ENCODE results near the gene ARHGAP40.
"Not testable (repeated sequence)": the region's sequence is repeated elsewhere in the genome, so short reads cannot be mapped to it uniquely, and the experiment has no call there.

The ARHGAP40 gene

DNA sequence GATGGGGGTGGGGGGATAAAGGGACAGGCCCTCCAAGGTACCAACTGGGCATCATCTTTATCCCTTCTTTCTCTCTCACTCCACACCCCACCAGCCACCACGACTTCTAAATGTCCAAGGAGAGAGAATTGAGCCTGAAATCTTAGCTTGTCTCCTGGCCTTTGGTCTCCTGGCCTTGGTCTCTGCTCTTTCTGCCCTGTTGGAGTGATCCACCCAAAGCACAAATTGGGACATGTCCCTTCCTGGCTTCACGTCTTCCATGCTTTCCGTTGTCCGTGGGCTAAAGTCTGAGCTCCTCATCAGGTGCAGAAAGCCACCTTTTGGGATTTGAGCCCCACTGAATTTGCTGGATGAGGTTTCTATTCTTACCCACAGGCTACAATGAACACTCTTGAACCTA is 12.3 kb upstream of the ARHGAP40 start:
- DNase-seq, result no peak

DNA sequence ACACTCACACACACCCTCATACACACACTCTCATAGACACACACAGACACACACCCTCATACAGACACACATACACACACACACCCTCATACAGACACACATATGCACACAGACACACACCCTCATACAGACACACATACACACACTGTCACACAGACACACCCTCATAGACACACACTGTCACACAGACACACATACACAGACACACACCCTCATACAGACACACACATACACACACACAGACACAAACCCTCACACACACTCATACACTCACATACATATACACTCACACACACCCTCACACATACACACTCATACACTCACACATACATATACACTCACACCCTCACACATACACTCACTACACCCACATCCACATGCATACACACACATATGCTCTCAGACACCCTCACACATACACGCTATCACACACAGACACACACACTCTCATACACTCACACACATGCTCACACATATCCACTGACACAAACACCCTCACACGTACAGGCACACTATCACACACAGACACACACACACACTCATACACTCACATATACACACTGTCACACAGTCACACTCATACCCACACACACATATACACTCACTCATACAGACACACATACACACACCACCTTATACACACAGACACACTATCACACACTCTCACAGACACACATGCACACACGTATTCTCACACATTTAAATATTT is 11.5 kb upstream of the ARHGAP40 start:
- DNase-seq, result no peak

DNA sequence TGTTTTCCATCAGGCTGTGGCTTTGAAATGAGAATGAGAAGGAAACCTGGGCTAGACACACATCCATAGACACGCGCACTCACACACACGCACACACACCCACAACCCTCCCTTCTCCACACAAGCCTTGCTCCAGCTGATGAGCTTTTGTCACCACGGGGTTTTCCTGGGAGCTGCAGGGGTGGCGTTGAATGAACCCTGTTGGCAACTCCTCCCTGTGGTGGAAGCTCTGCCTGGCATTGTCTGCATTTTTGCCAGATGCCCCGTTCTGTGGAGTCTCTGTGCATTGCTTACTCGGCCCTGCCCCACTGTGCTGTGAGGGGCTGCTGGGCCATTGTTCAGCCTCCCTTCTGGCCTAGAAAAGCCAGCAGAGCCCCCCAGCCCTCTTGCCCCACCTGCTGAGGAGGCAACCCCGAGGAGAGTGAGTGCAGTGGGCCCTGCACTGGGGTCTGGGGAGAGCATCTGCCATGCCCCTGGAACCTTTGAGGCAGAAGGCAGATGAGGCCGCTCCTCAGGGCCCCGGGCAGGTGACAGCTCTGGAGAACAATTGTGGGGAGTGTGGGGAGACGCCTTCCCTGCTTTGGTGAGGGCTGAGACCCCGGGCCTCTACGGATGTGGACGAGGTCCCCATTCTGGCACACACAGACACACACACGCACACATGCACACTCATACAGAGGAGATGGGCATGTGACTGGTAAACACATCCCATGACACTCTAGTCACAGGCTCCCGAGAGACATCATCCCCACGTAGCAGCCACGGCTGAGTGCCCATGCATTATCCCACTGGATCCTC is 10.7 kb upstream of the ARHGAP40 start:
- no peak for DNase-seq

DNA sequence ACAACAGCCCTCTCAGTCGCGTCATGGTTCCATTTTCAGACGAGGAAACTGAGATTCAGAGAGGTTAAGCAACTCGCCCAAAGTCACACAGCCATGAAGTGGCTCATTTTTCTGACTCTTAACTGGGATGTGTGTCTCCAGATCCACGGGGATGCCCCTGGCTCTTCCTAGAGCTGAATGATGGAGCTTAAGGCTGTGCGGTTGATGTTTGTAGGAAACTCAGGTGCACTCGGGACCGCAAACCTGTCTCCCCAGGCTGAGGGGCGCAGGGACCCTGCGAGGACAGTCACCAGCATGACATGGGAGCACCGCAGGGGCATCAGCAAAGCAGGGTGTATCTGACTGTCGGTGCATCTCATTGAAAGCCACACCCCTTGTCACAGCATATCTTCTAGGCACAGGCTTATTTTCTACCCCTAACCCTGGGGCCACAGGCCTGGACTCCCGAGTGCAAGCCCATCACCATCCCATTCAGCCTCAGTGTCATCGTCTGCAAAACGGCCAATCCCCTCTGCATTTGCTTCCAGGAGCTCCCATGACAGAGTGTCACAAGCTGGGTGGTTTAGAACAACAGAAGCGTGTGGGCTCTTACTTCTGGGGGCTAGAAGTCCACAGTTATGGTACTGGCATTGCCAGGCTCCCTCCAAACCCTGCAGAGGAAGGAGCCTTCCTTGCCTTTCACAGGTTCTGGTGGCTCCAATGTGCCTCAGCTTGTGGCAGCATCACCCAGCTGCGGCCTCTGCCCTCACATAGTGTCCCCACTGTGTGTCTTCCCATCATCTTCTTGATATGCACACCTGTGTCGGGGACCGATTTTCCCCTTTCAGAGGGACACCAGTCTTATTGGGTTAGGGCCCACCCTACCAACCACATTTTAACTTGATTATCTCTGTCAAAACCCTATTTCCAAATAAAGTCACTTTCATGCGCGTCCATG is 9.9 kb upstream of the ARHGAP40 start:
- DNase-seq, result no peak

DNA sequence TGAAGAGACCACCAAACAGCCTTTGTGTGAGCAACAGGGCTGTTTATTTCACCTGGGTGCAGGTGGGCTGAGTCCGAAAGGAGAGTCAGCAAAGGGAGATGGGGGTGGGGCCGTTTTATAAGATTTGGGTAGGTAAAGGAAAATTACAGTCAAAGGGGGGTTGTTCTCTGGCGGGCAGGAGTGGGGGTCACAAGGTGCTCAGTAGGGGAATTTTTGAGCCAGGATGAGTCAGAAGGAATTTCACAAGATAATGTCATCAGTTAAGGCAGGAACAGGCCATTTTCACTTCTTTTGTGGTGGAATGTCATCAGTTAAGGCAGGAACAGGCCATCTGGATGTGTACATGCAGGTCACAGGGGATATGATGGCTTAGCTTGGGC is 9.2 kb upstream of the ARHGAP40 start:
- not testable (repeated sequence) for DNase-seq

DNA sequence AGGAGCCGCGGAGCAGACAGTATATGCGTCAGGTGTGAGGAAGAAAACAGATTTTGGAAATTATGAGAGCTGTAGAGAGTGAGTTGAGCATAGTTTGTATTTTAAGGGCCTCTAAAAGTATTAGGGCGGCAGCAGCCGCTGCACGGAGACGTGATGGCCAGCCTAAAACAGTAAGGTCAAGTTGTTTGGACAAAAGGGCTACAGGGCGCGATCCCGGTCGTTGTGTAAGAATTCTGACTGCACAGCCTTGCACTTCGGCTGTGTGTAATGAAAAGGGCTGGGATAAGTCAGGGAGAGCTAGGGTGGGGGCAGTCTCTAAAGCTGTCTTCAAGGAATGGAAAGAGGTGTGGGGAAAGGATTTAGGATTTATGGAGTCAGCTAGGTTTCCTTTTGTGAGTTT is 7.3 kb upstream of the ARHGAP40 start:
- DNase-seq, result not testable (repeated sequence)

DNA sequence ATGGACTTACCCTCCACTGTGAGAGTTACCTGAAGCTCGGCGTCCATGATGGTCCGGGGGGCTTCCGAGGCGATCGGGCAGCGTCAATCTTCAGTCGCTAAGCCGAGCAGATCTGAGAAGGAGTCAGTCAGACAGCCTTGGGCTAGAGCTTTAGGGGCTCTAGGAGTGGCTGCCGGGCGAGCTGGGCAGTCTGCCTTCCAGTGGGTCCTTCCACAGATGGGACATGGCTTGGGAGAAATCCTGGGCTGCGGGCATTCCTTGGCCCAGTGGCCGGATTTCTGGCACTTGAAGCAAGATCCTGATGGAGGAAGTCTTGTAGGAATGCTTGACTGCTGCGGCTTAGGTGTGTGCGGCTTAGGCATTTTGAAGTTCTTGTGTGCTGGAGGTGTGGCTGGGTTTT is 5.7 kb upstream of the ARHGAP40 start:
- DNase-seq, result not testable (repeated sequence)

DNA sequence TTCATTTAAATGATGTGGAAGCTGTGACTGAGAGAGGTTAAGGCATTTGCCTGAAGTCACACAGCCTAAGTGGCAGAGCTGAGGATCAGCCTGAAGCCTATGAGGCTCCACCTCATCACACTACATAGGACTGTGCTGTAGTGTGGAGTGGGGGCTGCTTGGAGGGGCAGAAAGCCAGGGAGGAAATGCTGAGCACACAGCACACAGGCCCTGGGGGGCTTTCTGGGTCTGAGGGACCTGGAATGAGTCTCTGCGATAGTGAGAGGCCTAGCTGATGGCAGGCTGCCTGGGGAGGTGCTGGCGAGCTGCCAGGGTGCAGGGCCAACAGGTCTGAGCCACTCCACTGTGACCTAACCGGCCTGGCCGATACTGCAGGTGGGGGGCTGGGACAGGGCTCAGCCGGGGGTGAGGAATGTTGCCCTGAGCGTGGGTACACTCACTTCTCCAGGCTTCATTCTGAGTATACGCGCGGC is 2.2 kb upstream of the ARHGAP40 start:
- no peak for DNase-seq

DNA sequence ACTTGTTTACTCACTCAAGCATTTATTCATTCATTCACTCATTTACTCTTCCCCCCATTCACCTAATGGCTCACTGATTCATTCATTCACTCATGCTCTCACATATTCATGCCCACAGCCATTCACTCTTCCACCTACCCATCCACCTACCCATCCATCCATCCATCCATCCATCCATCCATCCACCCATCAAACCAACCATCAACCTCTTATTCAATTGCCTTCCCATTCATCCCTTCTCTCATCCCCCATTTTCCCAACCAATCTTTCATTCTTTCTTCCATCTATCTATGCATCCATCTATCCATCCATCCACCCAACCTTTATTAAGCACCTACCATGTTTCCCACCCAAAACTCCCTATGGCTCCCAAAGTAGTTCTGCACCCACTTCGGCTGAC is 1.6 kb upstream of the ARHGAP40 start:
- DNase-seq, result no peak

DNA sequence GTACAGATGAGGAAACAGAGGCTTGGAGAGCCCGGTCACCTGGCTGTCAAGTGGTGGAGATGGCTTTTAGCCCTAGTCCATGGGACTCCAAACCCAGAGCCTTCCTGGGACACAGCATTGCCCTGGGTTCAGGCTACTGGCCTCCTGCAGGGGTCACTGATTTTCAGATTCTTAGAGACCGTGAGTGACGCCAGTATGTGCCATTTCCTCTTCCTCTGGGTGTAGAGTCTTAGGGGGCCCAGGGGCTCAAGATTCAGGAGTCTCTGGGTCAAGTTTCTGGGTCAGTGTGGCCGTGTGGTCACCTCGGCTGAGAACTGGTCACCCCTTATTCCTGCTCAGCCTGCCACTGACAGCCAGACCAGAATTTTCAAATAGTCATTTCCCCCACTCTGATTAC is 574 bp downstream of the ARHGAP40 start:
- DNase-seq, result no peak

DNA sequence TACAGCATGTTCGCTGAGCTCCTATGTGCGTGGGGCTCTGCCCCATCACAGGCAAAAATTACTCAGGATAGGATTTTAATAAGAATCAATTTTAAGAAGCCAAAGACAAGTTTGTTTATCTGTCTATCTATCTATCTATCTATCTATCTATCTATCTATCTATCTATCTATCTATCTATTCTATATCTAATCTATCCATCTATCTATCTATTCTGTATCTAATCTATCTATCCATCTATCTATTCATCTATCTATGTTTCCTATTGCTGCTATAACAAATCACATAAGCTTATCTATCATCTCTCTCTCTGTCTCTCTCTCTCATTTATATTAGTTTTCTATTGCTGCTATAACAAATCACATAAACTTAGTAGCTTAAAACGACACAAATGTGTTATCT is 1.7 kb downstream of the ARHGAP40 start:
- no peak for DNase-seq

DNA sequence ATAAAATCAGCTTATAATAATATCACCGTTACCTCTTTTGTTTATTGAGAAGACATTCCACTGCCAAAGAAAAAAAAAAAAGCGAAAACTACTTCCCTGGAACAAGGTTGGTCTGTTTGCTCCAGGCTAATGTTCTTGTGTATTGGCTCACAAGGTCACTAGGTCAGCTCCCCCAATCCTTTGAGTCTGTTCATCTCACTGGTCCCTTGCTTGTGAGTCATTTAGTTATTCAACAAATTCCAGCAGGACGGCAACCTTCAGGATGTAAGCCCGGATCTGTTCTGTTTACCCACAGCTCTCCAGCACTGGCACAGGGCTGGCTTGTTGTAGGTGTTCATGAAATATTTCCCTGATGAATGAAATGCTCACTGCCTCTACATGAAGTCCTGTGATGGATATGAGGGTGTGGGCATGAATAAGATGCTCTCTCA is 3.3 kb downstream of the ARHGAP40 start:
- DNase-seq, result no peak

DNA sequence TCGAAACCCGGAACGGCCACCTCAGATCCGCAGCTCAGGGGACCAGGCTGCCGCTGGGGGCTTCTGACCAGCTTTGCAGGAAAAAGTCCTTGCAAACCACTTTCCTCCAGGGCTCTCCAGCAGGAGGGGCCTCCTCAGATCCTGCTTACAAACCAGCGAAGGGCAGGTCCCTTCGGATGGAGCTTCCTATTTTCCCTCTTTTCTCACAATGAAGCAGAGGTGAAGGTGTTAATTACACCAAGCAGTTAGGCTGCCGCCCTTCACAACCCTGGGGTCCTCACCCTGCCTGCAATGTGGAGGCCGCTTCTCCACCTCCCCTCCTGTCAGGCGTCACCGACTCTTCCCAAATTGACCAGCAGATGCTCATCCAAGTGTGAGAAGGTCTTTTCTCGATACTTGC is 5.7 kb downstream of the ARHGAP40 start:
- DNase-seq, result no peak

DNA sequence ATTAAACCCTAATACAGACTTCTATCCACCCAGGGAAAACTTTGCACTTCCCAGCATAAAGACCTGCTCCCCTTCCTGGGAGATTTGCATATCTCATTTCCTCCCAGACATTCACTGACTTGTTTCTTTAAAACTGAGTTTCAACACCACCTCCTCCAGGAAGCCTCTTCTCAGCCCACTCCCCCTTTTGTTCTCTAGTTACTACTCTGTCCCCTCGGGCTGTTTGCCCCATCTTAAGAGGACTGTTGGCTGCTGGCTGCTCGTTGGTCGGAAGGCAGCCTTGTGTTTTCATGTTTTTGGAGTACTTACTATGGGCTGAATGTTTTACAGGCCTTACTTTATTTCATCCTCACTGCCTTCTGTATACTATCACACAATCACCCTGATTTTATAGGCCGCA is 6.6 kb downstream of the ARHGAP40 start:
- DNase-seq, result no peak

DNA sequence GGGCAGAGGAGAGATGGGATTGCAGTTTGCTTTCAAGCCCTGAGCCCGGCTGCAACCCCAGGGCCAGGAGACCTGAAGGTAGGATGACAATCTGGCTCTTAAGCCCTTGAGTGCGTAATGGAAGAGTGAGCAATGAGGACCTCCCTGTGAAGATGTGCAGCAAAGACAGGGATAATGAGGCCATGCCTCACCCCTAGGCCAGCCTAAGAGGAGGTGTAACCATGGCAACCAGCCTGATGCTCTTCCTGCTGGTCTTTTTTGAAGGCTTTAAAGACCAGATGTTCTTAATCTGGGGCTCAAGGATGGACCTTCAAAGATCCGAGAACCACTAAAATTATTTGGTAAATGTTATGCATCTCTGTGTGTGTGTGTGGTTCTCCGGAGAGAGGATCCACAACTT is 8.2 kb downstream of the ARHGAP40 start:
- no peak for DNase-seq

DNA sequence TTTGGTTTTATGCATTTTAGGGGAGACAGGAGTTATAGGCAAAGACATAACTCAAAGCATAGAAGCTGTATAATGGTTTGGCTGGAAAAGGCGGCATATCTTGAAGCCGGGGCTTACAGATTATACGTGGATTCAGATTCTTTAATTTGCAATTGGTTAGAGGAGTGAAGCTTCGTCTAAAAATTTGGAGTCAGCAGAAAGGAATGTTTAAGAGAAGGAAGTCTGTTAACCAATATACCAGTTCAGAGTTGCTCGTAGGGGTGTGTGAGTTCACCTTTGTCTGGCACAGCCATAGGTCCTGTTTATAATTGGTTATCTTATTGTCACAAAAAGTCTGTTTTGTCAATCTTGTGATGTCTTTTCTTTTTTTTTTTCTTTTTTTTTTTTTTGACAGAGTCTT is 8.9 kb downstream of the ARHGAP40 start:
- no peak for DNase-seq

DNA sequence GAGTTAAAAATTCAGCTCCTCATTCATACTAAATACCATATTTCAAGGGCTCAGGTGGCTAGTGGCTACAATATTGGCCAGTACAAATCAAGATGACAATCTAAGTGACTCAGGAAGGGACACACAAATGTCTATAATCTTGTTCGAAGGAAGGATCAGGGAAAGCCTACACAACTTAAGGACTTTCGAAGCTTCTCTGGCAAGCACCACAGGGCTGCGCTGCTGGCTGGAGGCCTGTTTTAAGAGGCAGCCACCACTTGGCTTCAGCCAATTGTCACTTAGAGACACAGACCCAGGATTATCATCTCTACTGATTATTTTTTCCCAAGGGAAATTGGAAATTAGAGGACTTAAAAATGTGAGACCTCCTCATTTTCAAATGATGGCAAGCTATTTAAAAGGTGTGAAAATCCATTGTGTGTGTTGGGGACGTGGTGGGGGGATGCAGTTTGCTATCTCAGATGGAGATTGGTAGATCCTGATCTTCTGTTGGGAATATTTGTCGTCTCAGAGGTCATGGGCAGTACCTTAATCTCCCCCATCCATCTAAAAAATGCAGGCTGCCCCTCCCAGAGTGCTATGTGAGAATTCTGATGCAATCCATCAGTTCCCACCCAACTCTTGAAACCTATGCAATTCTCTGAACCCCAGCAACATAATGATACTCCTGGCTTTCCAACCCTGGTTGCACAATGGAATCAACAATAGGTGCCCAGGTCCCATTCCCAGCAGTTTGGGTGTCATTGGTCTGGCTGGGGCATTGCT is 11.3 kb downstream of the ARHGAP40 start:
- no peak for DNase-seq

DNA sequence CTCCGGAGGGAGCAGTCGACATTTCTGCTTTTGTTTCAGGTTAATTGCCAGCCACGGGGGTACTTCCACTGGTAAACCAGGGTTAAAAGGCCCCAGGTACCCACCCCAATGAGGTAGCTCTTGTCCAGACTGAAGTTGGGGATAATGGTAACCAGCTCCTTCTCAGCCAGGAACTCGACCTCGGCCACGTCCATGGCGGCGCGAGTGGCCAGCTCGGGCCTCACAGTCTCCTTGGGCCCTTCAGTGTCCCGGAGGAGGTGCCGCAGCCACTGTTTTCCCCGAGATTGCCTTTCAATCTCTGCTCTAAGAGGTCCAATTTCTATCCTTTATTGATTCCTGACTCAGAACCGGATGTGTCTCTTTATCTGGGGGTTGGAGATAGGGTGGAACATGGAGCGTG is 13.7 kb downstream of the ARHGAP40 start:
- no peak for DNase-seq

DNA sequence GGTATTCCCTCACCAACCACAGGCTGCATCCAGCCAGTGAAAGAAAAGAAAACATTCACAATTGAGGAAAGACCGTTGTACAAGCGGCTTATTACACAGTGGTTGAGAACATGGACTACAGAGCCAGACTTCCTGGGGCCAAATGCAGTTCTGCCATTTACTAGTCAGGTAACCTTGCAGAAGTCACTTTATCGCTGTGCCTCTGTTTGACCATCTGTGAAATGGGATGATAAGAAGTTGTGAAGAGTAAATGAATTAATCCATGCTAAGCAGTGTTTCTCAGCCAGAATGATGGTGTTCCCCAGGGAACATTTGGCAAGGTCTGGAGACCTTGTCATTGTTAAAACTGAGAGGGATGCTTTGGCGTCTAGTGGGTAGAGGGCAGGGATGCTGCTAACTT is 14.8 kb downstream of the ARHGAP40 start:
- no peak for DNase-seq

DNA sequence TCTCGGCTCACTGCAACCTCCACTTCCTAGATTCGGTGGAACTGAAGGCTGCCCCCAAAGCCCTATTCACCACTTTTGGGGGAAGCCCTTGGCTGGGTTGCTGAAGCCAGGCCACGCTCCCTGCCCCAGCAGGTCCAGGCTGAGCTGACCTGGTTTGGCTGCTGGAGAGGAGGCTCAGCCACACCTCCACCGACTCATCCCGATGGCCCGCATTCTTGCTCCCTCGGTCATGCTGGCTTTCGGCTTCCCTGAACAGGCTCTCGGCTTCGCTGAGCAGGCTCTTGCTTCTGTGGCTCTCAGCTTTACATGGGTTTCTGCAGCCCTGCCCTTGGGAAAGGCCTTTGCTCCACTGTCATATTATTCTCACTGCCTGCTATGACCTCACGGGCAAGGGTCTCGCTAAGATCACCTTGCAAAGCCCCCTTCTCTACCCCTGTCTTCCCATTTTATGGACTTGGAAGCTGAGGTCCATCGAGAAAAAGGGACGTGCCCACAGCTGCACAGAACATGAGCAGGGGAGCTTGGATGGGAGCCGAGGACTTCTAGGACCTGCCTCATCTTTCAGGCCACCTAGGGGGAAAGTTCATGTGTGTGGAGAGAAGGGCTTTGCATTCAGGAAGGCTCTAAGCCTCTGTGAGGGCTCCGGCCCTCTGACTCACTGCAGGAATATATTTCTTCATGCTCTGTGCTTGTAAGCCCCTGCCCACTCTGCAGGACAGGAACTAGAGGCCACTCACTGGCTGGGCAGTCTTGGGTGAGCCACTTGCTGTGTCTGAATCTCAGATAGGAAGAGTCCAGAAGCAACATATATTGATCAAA is 15.6 kb downstream of the ARHGAP40 start:
- no peak for DNase-seq

DNA sequence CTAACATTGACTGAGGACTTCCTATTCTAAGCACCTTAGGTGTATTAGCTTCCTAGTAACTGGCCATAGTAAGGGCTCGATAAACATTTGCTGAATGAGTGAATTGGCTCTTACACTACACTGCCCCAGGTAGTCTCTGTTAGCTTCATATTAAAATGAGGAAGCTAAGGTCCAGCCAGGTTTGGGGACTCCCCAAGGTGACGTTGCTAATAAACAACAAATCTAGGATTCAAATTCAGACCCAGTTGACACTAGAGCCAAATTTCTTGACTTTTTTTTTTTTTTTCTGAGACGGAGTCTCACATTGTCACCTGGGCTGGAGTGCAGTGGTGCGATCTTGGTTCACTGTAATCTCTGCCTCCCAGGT is 16.2 kb downstream of the ARHGAP40 start:
- no peak for DNase-seq

DNA sequence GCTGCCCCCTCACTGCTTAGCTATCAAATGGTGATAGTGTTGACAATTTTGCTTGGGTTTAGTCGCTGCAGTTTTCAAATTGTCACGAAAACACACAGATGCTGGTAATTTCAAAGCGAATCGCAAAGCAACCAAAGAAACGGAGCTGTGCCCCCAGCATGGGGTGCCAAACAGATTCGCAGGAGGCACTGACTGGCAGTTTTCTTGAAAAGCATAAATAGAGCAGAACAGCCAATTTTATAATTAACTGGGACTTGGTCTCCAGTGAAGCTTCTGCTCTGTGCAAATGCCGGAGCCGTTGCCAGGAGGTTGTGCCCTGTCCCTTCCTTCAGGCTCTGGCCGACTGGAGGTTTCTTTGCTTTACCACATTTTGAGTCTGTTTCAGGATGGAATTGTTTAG is 18.8 kb downstream of the ARHGAP40 start:
- no peak for DNase-seq

Data from activated T-cell treated with anti-CD3 and anti-CD28 coated beads, Interleukin-2, amount 50 U/mL, for 48 hours (primary cell).